ENCODE results near the gene MLLT6. TPM values are rescaled to one million over a fixed set of nuclear protein-coding genes. Genes with fewer than 3 reads are reported as not detected.

Gene MLLT6
- total RNA-seq, 1 experiment from 2014 or later: 48.0 TPM

DNA sequence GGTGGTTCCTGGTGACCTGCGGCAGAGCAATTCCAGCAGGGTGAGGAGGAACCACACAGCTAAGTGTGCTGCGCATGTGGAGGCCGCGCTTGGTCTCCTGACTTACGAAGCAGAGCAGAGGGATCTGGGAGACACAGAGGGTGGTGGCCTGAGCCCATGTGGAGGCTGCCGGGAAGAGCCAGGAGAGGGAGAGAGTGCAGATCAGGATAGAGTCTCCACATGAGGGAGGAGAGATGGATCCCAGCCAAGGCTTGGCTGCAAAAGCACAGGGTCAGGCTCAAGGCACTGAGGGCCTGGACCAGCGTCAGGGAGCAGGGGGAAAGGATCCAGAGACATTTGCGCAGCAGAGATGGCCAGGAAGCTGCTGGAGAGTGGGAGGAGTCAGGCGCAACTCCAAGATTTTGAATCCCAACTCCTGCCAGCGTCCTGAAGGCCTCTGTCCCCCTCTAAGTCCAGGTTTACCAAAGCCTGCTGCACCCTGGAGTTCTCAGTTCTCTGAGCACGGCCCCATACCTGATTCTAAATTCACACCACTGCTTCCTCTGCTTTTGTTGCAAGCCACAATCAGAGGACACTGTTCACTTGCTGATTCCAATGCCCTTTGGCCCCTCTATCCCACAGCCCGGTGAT lies 11.3 kb upstream of the MLLT6 start (continued):
- TF ChIP-seq STAT6 (CRISPR knock-in tag; conservative IDR thresholded peaks at IDR 0.05; ENCODE audit: low read depth): no peak
- no peak for TF ChIP-seq FOXK1 (CRISPR knock-in tag; IDR thresholded peaks at IDR 0.05)
- no peak for TF ChIP-seq ZNF263 (CRISPR knock-in tag; IDR thresholded peaks at IDR 0.05; ENCODE audit: low read depth)
- no peak for TF ChIP-seq AR (CRISPR knock-in tag; IDR thresholded peaks at IDR 0.05)

DNA sequence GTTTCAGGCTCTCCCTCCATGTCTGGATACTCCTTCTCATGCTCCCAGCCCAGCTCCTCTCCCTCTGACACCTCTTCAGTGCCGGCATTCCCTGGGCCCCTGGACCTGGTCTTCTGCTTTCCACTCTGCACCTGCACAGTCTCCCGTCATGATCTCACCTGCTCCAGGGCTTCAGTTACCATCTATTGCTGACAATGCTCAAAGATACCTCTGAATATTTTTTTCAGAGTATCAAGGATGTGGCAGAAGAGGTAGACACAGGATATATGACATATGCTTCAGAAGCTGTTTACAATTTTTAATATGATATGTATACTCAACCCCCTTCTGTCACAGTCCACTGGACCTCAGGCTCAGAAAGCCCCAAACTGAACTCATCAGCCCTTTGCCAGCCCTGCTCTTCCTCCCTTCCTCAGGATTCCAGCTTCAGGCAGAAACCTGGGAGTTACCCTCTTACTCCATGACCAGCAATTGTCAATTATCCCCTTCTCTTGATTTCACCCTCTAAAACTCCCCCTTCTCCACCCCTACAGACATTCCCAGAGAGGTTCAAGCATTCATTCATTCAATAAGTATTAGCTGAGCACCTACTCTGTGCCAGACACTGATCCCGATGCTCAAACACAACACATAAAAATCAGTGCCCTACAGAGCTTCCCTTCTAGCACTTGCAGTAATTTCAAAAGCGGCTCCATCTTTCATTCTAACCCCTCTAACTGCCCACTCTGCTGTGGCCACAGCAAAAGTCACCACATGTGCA lies 7.8 kb upstream of the MLLT6 start:
- H3K9me3 Mint-ChIP-seq: no peaks in the 10 kb centered on the region
- TF ChIP-seq MYBL2 (CRISPR knock-in tag; IDR thresholded peaks at IDR 0.05) (no peak), ZNF121 (CRISPR knock-in tag; IDR thresholded peaks at IDR 0.05) (no peak), RORB (CRISPR knock-in tag; IDR thresholded peaks at IDR 0.05) (no peak), RELA (CRISPR knock-in tag; IDR thresholded peaks at IDR 0.05; ENCODE audit: borderline replicate concordance) (no peak), GTF2I (CRISPR knock-in tag; conservative IDR thresholded peaks at IDR 0.05) (no peak), GABPB1 (CRISPR knock-in tag; IDR thresholded peaks at IDR 0.05) (no peak), SMAD3 (CRISPR knock-in tag; IDR thresholded peaks at IDR 0.05; ENCODE audit: borderline replicate concordance) (no peak), FOXK1 (CRISPR knock-in tag; IDR thresholded peaks at IDR 0.05) (no peak), CBFB (CRISPR knock-in tag; IDR thresholded peaks at IDR 0.05; ENCODE audit: low read depth) (no peak), GRHL2 (CRISPR knock-in tag; IDR thresholded peaks at IDR 0.05; ENCODE audit: insufficient replicate concordance, severe bottlenecking) (no peak), ZNF232 (CRISPR knock-in tag; IDR thresholded peaks at IDR 0.05) (no peak), ZNF512 (CRISPR knock-in tag; IDR thresholded peaks at IDR 0.05; ENCODE audit: borderline replicate concordance) (no peak), ESRRA (CRISPR knock-in tag; IDR thresholded peaks at IDR 0.05; ENCODE audit: borderline replicate concordance) (no peak), NR1H2 (CRISPR knock-in tag; IDR thresholded peaks at IDR 0.05) (no peak), TCF7 (CRISPR knock-in tag; IDR thresholded peaks at IDR 0.05; ENCODE audit: low read depth) (no peak), ATF3 (CRISPR knock-in tag; conservative IDR thresholded peaks at IDR 0.05) (no peak)
- TF ChIP-seq, protein P1, sequence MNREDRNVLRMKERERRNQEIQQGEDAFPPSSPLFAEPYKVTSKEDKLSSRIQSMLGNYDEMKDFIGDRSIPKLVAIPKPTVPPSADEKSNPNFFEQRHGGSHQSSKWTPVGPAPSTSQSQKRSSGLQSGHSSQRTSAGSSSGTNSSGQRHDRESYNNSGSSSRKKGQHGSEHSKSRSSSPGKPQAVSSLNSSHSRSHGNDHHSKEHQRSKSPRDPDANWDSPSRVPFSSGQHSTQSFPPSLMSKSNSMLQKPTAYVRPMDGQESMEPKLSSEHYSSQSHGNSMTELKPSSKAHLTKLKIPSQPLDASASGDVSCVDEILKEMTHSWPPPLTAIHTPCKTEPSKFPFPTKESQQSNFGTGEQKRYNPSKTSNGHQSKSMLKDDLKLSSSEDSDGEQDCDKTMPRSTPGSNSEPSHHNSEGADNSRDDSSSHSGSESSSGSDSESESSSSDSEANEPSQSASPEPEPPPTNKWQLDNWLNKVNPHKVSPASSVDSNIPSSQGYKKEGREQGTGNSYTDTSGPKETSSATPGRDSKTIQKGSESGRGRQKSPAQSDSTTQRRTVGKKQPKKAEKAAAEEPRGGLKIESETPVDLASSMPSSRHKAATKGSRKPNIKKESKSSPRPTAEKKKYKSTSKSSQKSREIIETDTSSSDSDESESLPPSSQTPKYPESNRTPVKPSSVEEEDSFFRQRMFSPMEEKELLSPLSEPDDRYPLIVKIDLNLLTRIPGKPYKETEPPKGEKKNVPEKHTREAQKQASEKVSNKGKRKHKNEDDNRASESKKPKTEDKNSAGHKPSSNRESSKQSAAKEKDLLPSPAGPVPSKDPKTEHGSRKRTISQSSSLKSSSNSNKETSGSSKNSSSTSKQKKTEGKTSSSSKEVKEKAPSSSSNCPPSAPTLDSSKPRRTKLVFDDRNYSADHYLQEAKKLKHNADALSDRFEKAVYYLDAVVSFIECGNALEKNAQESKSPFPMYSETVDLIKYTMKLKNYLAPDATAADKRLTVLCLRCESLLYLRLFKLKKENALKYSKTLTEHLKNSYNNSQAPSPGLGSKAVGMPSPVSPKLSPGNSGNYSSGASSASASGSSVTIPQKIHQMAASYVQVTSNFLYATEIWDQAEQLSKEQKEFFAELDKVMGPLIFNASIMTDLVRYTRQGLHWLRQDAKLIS (CRISPR knock-in tag; IDR thresholded peaks at IDR 0.05; ENCODE audit: borderline replicate concordance): no peak
- H3K4me1 Mint-ChIP-seq: peaks cover 18% of the 10 kb centered on the region
- H3K36me3 Mint-ChIP-seq: no peaks in the 10 kb centered on the region
- ATAC-seq (no peak), DNase-seq (ENCODE audit: low spot score) (no peak)
- peaks cover 63% of the 10 kb centered on the region for H3K27me3 Mint-ChIP-seq (ENCODE audit: low read depth)
- CTCF ChIA-PET: interaction anchor here (0.5 to 2.4 kb wide), 10 partner anchors 9 to 508 kb away, joined by 3 to 10 read pairs (median 5); no protein-coding TSS in a partner anchor
- H3K4me3 Mint-ChIP-seq: no peak overlapping the region
- POLR2A ChIA-PET: no interaction called here
- H3K27ac Mint-ChIP-seq: no peak overlapping the region
